Measurements from ENCODE around the gene TMPRSS6. TPM values are rescaled to one million over a fixed set of nuclear protein-coding genes. Genes with fewer than 3 reads are reported as not detected.

The TMPRSS6 gene
- not detected in 2 replicates for total RNA-seq (2022)
- percentile 4 among the genes with signal in this experiment for Bru-seq, nascent RNA
- not detected for BruChase-seq, experiment 1, labeled RNA remaining after a 6-hour chase
- BruChase-seq, experiment 2, labeled RNA remaining after a 2-hour chase: percentile 2 among the genes with signal in this experiment
- long read RNA-seq: 0 reads

GRCh38 chr22:37109242-37109917 is at the start of gene TMPRSS6:
Gene TMPRSS6 (minus strand): TSS chr22:37109713. CDS start chr22:37103417, 6,296 bp downstream.
- BruUV-seq (replicated peaks): no TSS peak
- H3K4me1 Mint-ChIP-seq (ENCODE audit: low read depth, unreplicated experiment): peaks cover 8% of the 10 kb centered on the region

GRCh38 chr22:37158963-37159290 is 49.4 kb upstream of the TMPRSS6 start:
- TF ChIP-seq CTCF (IDR thresholded peaks at IDR 0.05; ENCODE audit: unreplicated experiment): no peak
- H3K36me3 Mint-ChIP-seq (ENCODE audit: insufficient read depth, unreplicated experiment): peaks cover 5% of the 10 kb centered on the region
- DNase-seq: no peak
- intact Hi-C loops (cut with micrococcal nuclease; ENCODE audit: unreplicated experiment): no loop called here
- H3K4me1 Mint-ChIP-seq (ENCODE audit: low read depth, unreplicated experiment): peaks cover 8% of the 10 kb centered on the region
- H3K27ac Mint-ChIP-seq (ENCODE audit: unreplicated experiment): no peak overlapping the region
- CTCF ChIA-PET: no interaction called here
- H3K9me3 Mint-ChIP-seq (ENCODE audit: low read depth, unreplicated experiment): no peaks in the 10 kb centered on the region
- no peak overlapping the region for H3K4me3 Mint-ChIP-seq (ENCODE audit: low read depth, unreplicated experiment)
- no TSS peak for BruUV-seq (replicated peaks)
- H3K27me3 Mint-ChIP-seq (ENCODE audit: unreplicated experiment): peaks cover 61% of the 10 kb centered on the region

More at GRCh38 chr22:37109242-37109917, at the start of gene TMPRSS6:
- Mint-ChIP-seq H3K36me3 (ENCODE audit: insufficient read depth, unreplicated experiment) (no peaks in the 10 kb centered on the region), H3K9me3 (ENCODE audit: low read depth, unreplicated experiment) (no peaks in the 10 kb centered on the region), H3K27ac (ENCODE audit: unreplicated experiment) (no peak within 1 kb of the TSS), H3K4me3 (ENCODE audit: low read depth, unreplicated experiment) (no peak within 1 kb of the TSS), H3K27me3 (ENCODE audit: unreplicated experiment) (peaks cover 69% of the 10 kb centered on the region)
- DNase-seq: no peak
- TF ChIP-seq CTCF (IDR thresholded peaks at IDR 0.05; ENCODE audit: unreplicated experiment): no peak
- intact Hi-C loops (cut with micrococcal nuclease; ENCODE audit: unreplicated experiment): no loop called here
- CTCF ChIA-PET: interaction anchor here (0.6 kb wide), 1 partner anchor 206 kb away, joined by 3 read pairs; no protein-coding TSS in a partner anchor

GRCh38 chr22:37157516-37158285 is 48.2 kb upstream of the TMPRSS6 start:
- intact Hi-C loops (cut with micrococcal nuclease; ENCODE audit: unreplicated experiment): no loop called here
- H3K4me1 Mint-ChIP-seq (ENCODE audit: low read depth, unreplicated experiment): peaks cover 8% of the 10 kb centered on the region
- H3K27ac Mint-ChIP-seq (ENCODE audit: unreplicated experiment): no peak overlapping the region
- peaks cover 5% of the 10 kb centered on the region for H3K36me3 Mint-ChIP-seq (ENCODE audit: insufficient read depth, unreplicated experiment)
- TF ChIP-seq CTCF (IDR thresholded peaks at IDR 0.05; ENCODE audit: unreplicated experiment): no peak
- CTCF ChIA-PET: interaction anchor here (1.0 kb wide), 1 partner anchor 32 kb away, joined by 5 read pairs; no protein-coding TSS in a partner anchor
- BruUV-seq (replicated peaks): no TSS peak
- no peak for DNase-seq
- no peaks in the 10 kb centered on the region for H3K9me3 Mint-ChIP-seq (ENCODE audit: low read depth, unreplicated experiment)
- H3K27me3 Mint-ChIP-seq (ENCODE audit: unreplicated experiment): peaks cover 57% of the 10 kb centered on the region
- H3K4me3 Mint-ChIP-seq (ENCODE audit: low read depth, unreplicated experiment): no peak overlapping the region

- intact Hi-C loops (cut with micrococcal nuclease; ENCODE audit: unreplicated experiment): no loop called here
- CTCF ChIA-PET: interaction anchor here (1.0 kb wide), 2 partner anchors 31 to 43 kb away, joined by 3 to 5 read pairs; no protein-coding TSS in a partner anchor
- Mint-ChIP-seq H3K36me3 (ENCODE audit: insufficient read depth, unreplicated experiment) (peaks cover 5% of the 10 kb centered on the region), H3K4me1 (ENCODE audit: low read depth, unreplicated experiment) (peaks cover 8% of the 10 kb centered on the region), H3K27ac (ENCODE audit: unreplicated experiment) (no peak overlapping the region), H3K9me3 (ENCODE audit: low read depth, unreplicated experiment) (no peaks in the 10 kb centered on the region), H3K4me3 (ENCODE audit: low read depth, unreplicated experiment) (no peak overlapping the region), H3K27me3 (ENCODE audit: unreplicated experiment) (peaks cover 60% of the 10 kb centered on the region)
- TF ChIP-seq CTCF (IDR thresholded peaks at IDR 0.05; ENCODE audit: unreplicated experiment): no peak
- DNase-seq: no peak
- no TSS peak for BruUV-seq (replicated peaks)
Observed at GRCh38 chr22:37156686-37157435, 47.3 kb upstream of the TMPRSS6 start.

Measured in Calu3 (cell line).